Calu3 (cell line): ENCODE data around the gene NUAK2. TPM values are rescaled to one million over a fixed set of nuclear protein-coding genes. Genes with fewer than 3 reads are reported as not detected.

ENCODE experiments used
- BruUV-seq: library from RNA; stranded (reverse); fragments of 400-500 nt; replicated peaks from 2 replicates; lab custom pipeline; 2021; lab: Mats Ljungman, UMichigan
- CTCF ChIA-PET: fragments of 300-600 bp; sonication (Branson Sonifier 250); formaldehyde crosslinking; loops from one replicate; lab custom pipeline; 2022; ENCODE audit warnings: antibody characterized with exemption; lab: Charles Lee
- DNase-seq: peaks from one replicate; pipeline ENCODE4 v3.0.0; 2022
- H3K27ac Mint-ChIP-seq: one replicate; pipeline ENCODE4 v1.8.0; 2022; ENCODE audit warnings: mixed read lengths; ENCODE audit not compliant: unreplicated experiment
- H3K27me3 Mint-ChIP-seq: one replicate; pipeline ENCODE4 v1.8.0; 2022; ENCODE audit warnings: mixed read lengths; ENCODE audit not compliant: unreplicated experiment
- H3K36me3 Mint-ChIP-seq: one replicate; pipeline ENCODE4 v1.8.0; 2022; ENCODE audit warnings: mild to moderate bottlenecking, moderate library complexity, mixed read lengths; ENCODE audit not compliant: insufficient read depth, unreplicated experiment
- H3K4me1 Mint-ChIP-seq: one replicate; pipeline ENCODE4 v1.8.0; 2022; ENCODE audit warnings: mild to moderate bottlenecking, low read depth, mixed read lengths; ENCODE audit not compliant: unreplicated experiment
- H3K4me3 Mint-ChIP-seq: one replicate; pipeline ENCODE4 v1.8.0; 2022; ENCODE audit warnings: mild to moderate bottlenecking, low read depth, moderate library complexity, mixed read lengths; ENCODE audit not compliant: unreplicated experiment
- H3K9me3 Mint-ChIP-seq: one replicate; pipeline ENCODE4 v1.8.0; 2022; ENCODE audit warnings: low read depth, mixed read lengths; ENCODE audit not compliant: unreplicated experiment
- intact Hi-C: fragments of 100-400 bp; cut with micrococcal nuclease; formaldehyde crosslinking; loops from one replicate; pipeline ENCODE4 v1.10.0; 2022; ENCODE audit not compliant: unreplicated experiment
- total RNA-seq: library from RNA; stranded (reverse); gene quantifications from 2 replicates; pipeline ENCODE4 v1.2.3, GENCODE V29; 2022
- TF ChIP-seq, protein P1 (sequence below): fragments of 200-600 bp; IDR thresholded peaks from one replicate; pipeline ENCODE4 v1.8.0; 2022; ENCODE audit warnings: antibody characterized with exemption; ENCODE audit not compliant: unreplicated experiment

NUAK2 gene
- total RNA-seq, 1 experiment from 2014 or later = 3.7 TPM

DNA sequence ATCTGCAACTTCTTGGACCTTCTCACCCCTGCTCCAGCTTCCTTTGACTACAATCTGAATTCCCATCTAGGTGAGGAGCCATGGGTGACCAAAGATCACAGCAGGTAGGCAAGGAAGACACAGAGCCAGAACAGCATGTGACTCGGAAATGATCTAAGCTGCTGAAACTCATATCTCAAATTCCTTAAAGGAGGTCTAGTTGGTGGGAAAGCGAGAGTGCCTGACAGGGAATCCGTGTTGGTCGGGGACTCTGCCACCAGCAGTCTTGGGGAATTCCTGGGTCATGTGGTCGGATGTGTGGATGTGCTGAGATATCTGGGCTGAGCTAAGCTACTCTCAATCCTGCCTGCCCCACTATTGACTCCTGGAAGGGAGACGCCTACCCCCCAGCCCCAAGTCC is 3.2 kb upstream of the NUAK2 start:
- H3K9me3 Mint-ChIP-seq = no peaks in the 10 kb centered on the region
- intact Hi-C loops = loop anchor here (1.0 kb wide), 1 partner anchor 51 kb away; no protein-coding TSS in a partner anchor

DNA sequence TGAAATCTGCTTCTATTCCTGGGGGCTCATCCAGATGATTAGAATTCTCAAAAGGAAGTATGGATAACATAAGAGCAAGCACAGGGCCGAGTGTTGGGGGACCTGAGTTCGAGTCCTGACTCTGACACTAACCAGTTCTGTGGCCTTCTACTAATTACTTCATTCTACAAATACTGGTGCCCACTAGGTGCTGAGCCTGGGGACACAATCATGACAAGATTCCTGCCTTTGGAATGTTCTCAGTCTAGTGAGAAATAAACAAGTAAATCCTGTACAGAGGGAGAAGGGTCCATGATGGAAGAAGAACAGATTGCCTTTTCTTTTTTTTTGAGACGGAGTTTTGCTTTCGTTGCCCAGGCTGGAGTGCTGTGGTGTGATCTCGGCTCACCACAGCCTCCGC is 2.2 kb upstream of the NUAK2 start:
- Mint-ChIP-seq H3K27me3 (peaks cover 32% of the 10 kb centered on the region), H3K4me1 (peaks cover 32% of the 10 kb centered on the region), H3K4me3 (no peak overlapping the region), H3K36me3 (peaks cover 25% of the 10 kb centered on the region), H3K27ac (no peak overlapping the region), H3K9me3 (no peaks in the 10 kb centered on the region)
- no TSS peak for BruUV-seq
- DNase-seq = no peak
- CTCF ChIA-PET = interaction anchor here (0.6 to 11.0 kb wide), 4 partner anchors 39 to 62 kb away, joined by 3 to 303 read pairs (median 8); no protein-coding TSS in a partner anchor
- TF ChIP-seq, protein P1, sequence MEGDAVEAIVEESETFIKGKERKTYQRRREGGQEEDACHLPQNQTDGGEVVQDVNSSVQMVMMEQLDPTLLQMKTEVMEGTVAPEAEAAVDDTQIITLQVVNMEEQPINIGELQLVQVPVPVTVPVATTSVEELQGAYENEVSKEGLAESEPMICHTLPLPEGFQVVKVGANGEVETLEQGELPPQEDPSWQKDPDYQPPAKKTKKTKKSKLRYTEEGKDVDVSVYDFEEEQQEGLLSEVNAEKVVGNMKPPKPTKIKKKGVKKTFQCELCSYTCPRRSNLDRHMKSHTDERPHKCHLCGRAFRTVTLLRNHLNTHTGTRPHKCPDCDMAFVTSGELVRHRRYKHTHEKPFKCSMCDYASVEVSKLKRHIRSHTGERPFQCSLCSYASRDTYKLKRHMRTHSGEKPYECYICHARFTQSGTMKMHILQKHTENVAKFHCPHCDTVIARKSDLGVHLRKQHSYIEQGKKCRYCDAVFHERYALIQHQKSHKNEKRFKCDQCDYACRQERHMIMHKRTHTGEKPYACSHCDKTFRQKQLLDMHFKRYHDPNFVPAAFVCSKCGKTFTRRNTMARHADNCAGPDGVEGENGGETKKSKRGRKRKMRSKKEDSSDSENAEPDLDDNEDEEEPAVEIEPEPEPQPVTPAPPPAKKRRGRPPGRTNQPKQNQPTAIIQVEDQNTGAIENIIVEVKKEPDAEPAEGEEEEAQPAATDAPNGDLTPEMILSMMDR = no peak
- intact Hi-C loops = no loop called here

More for the DNA sequence above, 3.2 kb upstream of the NUAK2 start:
- Mint-ChIP-seq H3K36me3 (peaks cover 21% of the 10 kb centered on the region), H3K27me3 (peaks cover 42% of the 10 kb centered on the region), H3K27ac (peak overlapping the region; percentile 15), H3K4me1 (peaks cover 22% of the 10 kb centered on the region), H3K4me3 (no peak overlapping the region)
- CTCF ChIA-PET = interaction anchor here (0.7 to 11.0 kb wide), 11 partner anchors 11 to 199 kb away, joined by 3 to 303 read pairs (median 6); no protein-coding TSS in a partner anchor
- TF ChIP-seq, protein P1 = no peak
- DNase-seq = no peak
- BruUV-seq = no TSS peak

DNA sequence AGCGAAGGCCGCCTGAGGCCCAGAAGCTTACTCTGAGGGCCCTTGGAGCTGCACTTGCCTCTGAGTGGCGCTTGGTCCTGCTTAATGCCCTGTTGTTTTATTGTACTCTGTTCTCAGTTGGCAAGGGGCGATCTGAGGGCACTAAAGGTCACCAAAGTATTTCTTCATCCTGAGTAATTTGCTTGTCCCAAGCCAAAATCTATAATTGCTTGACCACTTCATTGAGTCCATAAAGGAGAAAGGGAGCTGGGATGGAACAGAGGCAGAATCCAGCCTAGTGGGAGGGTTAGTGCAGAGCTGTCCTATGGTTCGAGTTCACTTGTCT is 376 bp upstream of the NUAK2 start:
- intact Hi-C loops = loop anchor here (1.0 kb wide), 1 partner anchor 49 kb away; no protein-coding TSS in a partner anchor
- peak overlapping the region; percentile 85 for H3K4me3 Mint-ChIP-seq

DNA sequence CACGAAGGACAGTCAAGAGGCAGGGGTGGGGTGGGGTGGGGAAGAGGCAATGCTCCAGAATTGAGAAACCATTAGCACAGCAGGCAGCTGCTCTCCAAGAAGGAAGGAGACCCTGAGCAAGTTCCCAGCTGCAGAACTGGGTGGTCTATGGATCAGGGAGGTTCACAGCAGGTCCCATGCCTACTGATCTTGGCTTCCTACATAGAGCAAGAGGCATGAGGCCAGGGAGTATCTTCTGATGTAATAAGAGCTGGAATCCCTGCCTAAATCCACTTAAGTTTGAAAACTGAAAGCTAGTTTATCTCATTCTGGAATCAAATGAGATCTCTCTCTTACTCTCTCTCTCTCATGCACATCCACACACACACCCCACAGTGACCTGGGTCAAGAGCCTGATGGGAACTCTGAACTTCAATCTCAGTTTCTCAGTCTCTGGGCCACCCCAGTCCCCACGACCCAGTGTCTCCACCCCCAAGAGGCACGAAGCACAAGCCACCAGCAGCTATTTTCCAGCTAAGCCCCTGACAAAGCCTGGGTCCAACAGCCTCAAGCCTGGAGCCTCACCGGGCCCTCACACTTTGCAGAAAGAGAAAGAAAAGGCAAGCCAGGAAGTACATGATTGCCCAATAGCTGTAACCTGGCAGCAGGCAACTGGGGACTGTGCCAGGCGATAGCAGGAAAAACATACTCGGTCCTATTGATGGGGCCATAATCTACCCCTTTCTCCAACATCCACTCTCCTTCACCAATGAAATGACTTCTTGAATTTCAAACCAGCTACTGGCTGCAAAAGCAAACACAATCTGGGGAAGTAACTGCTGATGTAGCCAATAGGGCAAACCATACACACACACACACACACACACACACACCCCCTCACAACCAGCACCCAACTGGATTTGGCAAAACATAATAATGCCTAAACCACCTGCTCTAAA is 2.2 kb downstream of the NUAK2 start:
- no TSS peak for BruUV-seq
- intact Hi-C loops = no loop called here
- H3K27ac Mint-ChIP-seq = peak overlapping the region; percentile 44
- no peaks in the 10 kb centered on the region for H3K27me3 Mint-ChIP-seq
- peaks cover 49% of the 10 kb centered on the region for H3K4me1 Mint-ChIP-seq
- peak overlapping the region; percentile 85 for H3K4me3 Mint-ChIP-seq
- peak; percentile 80 for DNase-seq
- H3K36me3 Mint-ChIP-seq = peaks cover 25% of the 10 kb centered on the region
- no peaks in the 10 kb centered on the region for H3K9me3 Mint-ChIP-seq
- TF ChIP-seq, protein P1 = no peak
- CTCF ChIA-PET = interaction anchor here (0.7 to 5.9 kb wide), 10 partner anchors 13 to 902 kb away, joined by 3 to 127 read pairs (median 5); no protein-coding TSS in a partner anchor

More for the DNA sequence above, 376 bp upstream of the NUAK2 start:
- Mint-ChIP-seq H3K9me3 (no peaks in the 10 kb centered on the region), H3K27ac (no peak overlapping the region), H3K4me1 (peaks cover 51% of the 10 kb centered on the region), H3K27me3 (peaks cover 19% of the 10 kb centered on the region), H3K36me3 (peaks cover 25% of the 10 kb centered on the region)
- BruUV-seq = no TSS peak
- no peak for DNase-seq
- CTCF ChIA-PET = interaction anchor here (1.3 to 5.9 kb wide), 5 partner anchors 22 to 50 kb away, joined by 6 to 127 read pairs (median 11); no protein-coding TSS in a partner anchor
- TF ChIP-seq, protein P1 = no peak
